ENCODE measurements around the gene SYCE1L. TPM values are rescaled to one million over a fixed set of nuclear protein-coding genes. Genes with fewer than 3 reads are reported as not detected.

SYCE1L gene
- total RNA-seq, 1 donor from 2014 or later = 4.2 TPM

DNA sequence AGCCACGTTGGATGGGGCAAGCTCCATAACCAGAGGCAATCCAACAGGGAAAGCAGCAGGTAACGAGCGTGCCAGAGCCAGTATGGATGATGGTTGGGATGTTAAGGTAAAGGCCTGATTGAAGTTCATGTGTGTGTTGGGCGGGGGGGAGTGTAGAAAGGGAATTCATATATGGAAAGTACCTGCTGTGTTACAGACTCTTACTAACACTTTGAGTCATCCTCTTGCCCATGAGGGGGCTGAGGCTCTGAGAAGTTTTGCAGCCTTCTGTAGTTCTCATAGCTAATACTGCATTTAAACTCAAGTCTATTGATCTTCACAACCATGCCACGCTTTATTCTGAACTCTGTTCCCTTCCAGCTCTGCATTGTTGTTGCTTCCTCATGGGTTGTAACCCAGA lies 28.5 kb downstream of the SYCE1L start:
- no peak for TF ChIP-seq POLR2A (IDR thresholded peaks at IDR 0.05)

DNA sequence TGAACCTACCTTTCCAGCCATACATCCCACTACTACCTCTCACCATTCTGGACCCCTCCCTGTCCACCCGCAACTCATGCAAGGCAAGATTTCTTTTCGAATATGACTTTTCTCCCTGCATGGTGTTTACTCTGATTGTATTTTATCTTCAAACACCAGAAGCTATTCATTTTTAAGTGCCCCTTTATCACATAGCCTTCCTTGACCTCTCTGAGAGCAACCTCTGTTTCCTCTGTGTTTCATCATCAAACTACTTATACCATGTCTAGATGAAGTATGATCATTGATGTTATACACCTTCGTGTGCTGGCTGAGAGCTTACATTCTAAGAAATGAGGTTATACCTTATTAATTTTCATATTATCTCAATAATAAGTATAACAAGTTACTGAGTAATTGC lies 31.8 kb downstream of the SYCE1L start:
- intact Hi-C loops (cut with DNase I) = loop anchor here (10.0 kb wide), 1 partner anchor 424 kb away; no protein-coding TSS in a partner anchor

More for the DNA sequence above, 28.5 kb downstream of the SYCE1L start:
- no peaks in the 10 kb centered on the region for H3K36me3 ChIP-seq
- H3K27ac ChIP-seq = no peak overlapping the region
- DNase-seq (ENCODE audit: extremely low spot score in 2 of 2) = no peak
- H3K27me3 ChIP-seq = no peaks in the 10 kb centered on the region
- H3K4me3 ChIP-seq = no peak overlapping the region
- no peaks in the 10 kb centered on the region for H3K4me1 ChIP-seq
- no peaks in the 10 kb centered on the region for H3K9me3 ChIP-seq
- intact Hi-C loops (cut with DNase I) = no loop called here

DNA sequence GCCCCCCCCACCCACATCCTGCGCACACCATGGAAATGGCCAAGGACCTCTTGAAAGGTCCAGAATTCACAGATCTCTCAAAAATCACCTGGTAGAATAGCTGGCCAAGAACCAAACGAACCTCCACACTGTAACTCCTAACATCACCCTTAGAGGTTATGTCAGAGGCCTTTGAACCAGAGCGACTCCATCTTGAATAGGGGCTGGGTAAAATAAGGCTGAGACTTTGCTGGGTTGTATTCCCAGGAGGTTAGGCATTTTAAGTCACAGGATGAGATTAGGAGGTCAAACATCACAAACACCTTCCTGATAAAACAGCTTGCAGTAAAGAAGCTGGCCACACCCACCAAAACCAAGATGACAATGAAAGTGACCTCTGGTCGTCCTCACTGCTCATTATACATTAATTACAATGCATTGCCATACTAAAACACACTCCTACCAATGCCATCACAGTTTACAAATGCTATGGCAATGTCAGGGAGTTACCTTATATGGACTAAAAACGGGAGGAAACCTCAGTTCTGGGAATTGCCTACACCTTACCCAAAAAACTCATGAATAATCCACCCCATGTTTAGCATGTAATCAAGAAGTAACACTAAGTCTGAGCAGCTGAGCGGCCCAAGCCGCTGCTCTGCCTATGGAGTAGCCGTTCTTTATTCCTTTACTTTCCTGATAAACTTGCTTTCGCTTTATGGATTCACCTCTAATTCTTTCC lies 34.8 kb downstream of the SYCE1L start:
- H3K27me3 ChIP-seq = no peaks in the 10 kb centered on the region
- intact Hi-C loops (cut with DNase I) = loop anchor here (10.0 kb wide), 1 partner anchor 421 kb away; no protein-coding TSS in a partner anchor
- no peaks in the 10 kb centered on the region for H3K9me3 ChIP-seq
- H3K4me1 ChIP-seq = no peaks in the 10 kb centered on the region
- TF ChIP-seq, protein P1, sequence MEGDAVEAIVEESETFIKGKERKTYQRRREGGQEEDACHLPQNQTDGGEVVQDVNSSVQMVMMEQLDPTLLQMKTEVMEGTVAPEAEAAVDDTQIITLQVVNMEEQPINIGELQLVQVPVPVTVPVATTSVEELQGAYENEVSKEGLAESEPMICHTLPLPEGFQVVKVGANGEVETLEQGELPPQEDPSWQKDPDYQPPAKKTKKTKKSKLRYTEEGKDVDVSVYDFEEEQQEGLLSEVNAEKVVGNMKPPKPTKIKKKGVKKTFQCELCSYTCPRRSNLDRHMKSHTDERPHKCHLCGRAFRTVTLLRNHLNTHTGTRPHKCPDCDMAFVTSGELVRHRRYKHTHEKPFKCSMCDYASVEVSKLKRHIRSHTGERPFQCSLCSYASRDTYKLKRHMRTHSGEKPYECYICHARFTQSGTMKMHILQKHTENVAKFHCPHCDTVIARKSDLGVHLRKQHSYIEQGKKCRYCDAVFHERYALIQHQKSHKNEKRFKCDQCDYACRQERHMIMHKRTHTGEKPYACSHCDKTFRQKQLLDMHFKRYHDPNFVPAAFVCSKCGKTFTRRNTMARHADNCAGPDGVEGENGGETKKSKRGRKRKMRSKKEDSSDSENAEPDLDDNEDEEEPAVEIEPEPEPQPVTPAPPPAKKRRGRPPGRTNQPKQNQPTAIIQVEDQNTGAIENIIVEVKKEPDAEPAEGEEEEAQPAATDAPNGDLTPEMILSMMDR (IDR thresholded peaks at IDR 0.05) = no peak
- TF ChIP-seq POLR2AphosphoS5 (IDR thresholded peaks at IDR 0.05; ENCODE audit: insufficient read depth in 1 of 2, low read depth in 1 of 2) (no peak), POLR2A (IDR thresholded peaks at IDR 0.05) (no peak)
- no peaks in the 10 kb centered on the region for H3K36me3 ChIP-seq
- no peak for DNase-seq (ENCODE audit: extremely low spot score in 2 of 2)
- no peak overlapping the region for H3K4me3 ChIP-seq
- H3K27ac ChIP-seq = no peak overlapping the region

More for the DNA sequence above, 31.8 kb downstream of the SYCE1L start:
- Histone ChIP-seq H3K9me3 (no peaks in the 10 kb centered on the region), H3K4me1 (no peaks in the 10 kb centered on the region), H3K4me3 (no peak overlapping the region), H3K36me3 (no peaks in the 10 kb centered on the region), H3K27me3 (no peaks in the 10 kb centered on the region), H3K27ac (no peak overlapping the region)
- no peak for DNase-seq (ENCODE audit: extremely low spot score in 2 of 2)
- TF ChIP-seq, protein P1 (IDR thresholded peaks at IDR 0.05) = no peak
- TF ChIP-seq POLR2AphosphoS5 (IDR thresholded peaks at IDR 0.05; ENCODE audit: insufficient read depth in 1 of 2, low read depth in 1 of 2) = no peak
- TF ChIP-seq POLR2A (IDR thresholded peaks at IDR 0.05) = no peak

DNA sequence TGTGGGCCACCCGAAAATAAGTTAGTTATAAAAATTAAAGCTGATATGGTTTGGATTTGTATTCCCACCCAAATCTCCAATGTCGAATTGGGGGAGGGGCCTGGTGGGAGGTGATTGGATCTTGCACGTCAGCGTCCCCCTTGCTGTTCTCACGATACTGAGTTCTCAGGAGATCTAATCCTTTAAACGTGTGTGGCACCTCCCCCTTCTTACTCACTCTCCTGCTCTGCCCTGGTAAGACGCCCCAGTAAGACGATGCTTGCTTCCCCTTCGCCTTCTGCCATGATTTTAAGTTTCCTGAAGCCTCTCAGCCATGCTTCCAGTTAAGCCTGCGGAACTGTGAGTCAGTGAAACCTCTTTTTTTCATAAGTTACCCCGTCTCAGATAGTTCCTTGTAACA lies 35.4 kb downstream of the SYCE1L start:
- H3K4me1 ChIP-seq = no peaks in the 10 kb centered on the region
- DNase-seq (ENCODE audit: extremely low spot score in 2 of 2) = no peak

DNA sequence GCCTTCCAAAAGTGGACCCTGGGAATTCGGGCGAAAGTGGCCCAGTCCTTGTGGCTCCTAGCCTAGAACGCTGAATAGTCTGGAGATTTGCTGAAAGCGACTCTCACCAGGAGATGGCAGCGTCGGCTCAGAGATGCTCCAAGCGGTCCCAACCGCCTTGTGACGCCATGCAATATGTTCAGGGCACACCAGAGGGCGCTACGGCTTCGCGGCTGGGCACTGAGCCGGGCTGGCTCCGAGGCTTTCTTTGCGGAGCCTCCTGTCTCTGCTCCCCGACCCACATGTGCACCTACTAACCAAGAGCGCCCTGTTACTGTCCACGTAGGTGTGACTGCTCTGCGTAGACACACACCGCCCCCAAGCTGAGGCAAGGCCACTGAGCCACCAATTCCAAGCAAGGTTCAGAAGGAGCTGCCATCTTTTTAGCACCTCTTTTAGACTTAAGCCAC lies 36.9 kb downstream of the SYCE1L start:
- TF ChIP-seq POLR2A (IDR thresholded peaks at IDR 0.05) (no peak), POLR2AphosphoS5 (IDR thresholded peaks at IDR 0.05; ENCODE audit: insufficient read depth in 1 of 2, low read depth in 1 of 2) (peak; percentile 13 to 36)
- TF ChIP-seq, protein P1 (IDR thresholded peaks at IDR 0.05) = peak; percentile 99 to 100 (median 100)
- intact Hi-C loops (cut with DNase I) = loop anchor here (5.0 to 10.0 kb wide), 2 partner anchors 346 to 419 kb away; no protein-coding TSS in a partner anchor
- H3K36me3 ChIP-seq = no peaks in the 10 kb centered on the region
- H3K4me3 ChIP-seq = peak overlapping the region in 1 of 2 donors; percentile 35
- H3K9me3 ChIP-seq = no peaks in the 10 kb centered on the region
- H3K27ac ChIP-seq = no peak overlapping the region
- DNase-seq (ENCODE audit: extremely low spot score in 2 of 2) = no peak
- no peaks in the 10 kb centered on the region for H3K4me1 ChIP-seq
- H3K27me3 ChIP-seq = no peaks in the 10 kb centered on the region

More for the DNA sequence above, 35.4 kb downstream of the SYCE1L start:
- Histone ChIP-seq H3K27me3 (no peaks in the 10 kb centered on the region), H3K36me3 (no peaks in the 10 kb centered on the region), H3K4me3 (no peak overlapping the region), H3K27ac (no peak overlapping the region), H3K9me3 (no peaks in the 10 kb centered on the region)
- no peak for TF ChIP-seq POLR2AphosphoS5 (IDR thresholded peaks at IDR 0.05; ENCODE audit: insufficient read depth in 1 of 2, low read depth in 1 of 2)
- TF ChIP-seq, protein P1 (IDR thresholded peaks at IDR 0.05) = no peak
- no peak for TF ChIP-seq POLR2A (IDR thresholded peaks at IDR 0.05)
- intact Hi-C loops (cut with DNase I) = loop anchor here (5.0 to 10.0 kb wide), 2 partner anchors 348 to 420 kb away; no protein-coding TSS in a partner anchor

Measured in vagina (tissue), 2 donors.